Stimulated activated CD4-positive, alpha-beta T cell treated with anti-CD3 and anti-CD28 coated beads, Interleukin-4, amount 100 ng/mL, for 4 hours (primary cell): ENCODE measurements around the gene GNB2.
"Not testable (repeated sequence)": the region's sequence is repeated elsewhere in the genome, so short reads cannot be mapped to it uniquely, and the experiment has no call there.

ENCODE experiments used
- DNase-seq, 2 experiments: peaks; one replicate each; pipeline ENCODE4 v3.0.0-alpha.2; 2020

Gene GNB2

GRCh38 chr7:100705320-100705752 lies 31.8 kb downstream of the GNB2 start:
- DNase-seq, result peak; percentile 67 to 78

- peak; percentile 98 to 99 for DNase-seq
These were observed 32.5 kb downstream of the GNB2 start, which contains the start of gene POP7 for GRCh38 chr7:100705753-100706671. Gene POP7, plus strand, starts transcription at chr7:100706121. Its CDS starts 710 bp downstream, at chr7:100706831.

GRCh38 chr7:100706672-100707311 lies 33.3 kb downstream of the GNB2 start:
- DNase-seq, result no peak

- no peak for DNase-seq
These were observed 34.9 kb downstream of the GNB2 start for GRCh38 chr7:100708395-100708794.

GRCh38 chr7:100710452-100710851 lies 36.9 kb downstream of the GNB2 start:
- no peak for DNase-seq

- DNase-seq, result no peak
These were observed 37.8 kb downstream of the GNB2 start for GRCh38 chr7:100711369-100711768.

- DNase-seq, result no peak
These were observed 41.2 kb downstream of the GNB2 start for GRCh38 chr7:100714725-100715124.

- not testable (repeated sequence) for DNase-seq
These were observed 43.5 kb downstream of the GNB2 start for GRCh38 chr7:100717073-100717472.

GRCh38 chr7:100719523-100720278 lies 46.2 kb downstream of the GNB2 start:
- no peak for DNase-seq

- DNase-seq, result no peak
These were observed 46.7 kb downstream of the GNB2 start, which contains the start of gene EPO for GRCh38 chr7:100720279-100720670. Gene EPO, plus strand, starts transcription at chr7:100720468. Its CDS starts 513 bp downstream, at chr7:100720981.

GRCh38 chr7:100720671-100721504 lies 47.3 kb downstream of the GNB2 start:
- no peak for DNase-seq

GRCh38 chr7:100721505-100721812 lies 47.9 kb downstream of the GNB2 start:
- no peak for DNase-seq

GRCh38 chr7:100722480-100723212 lies 49.1 kb downstream of the GNB2 start:
- DNase-seq, result no peak

GRCh38 chr7:100723732-100724275 lies 50.3 kb downstream of the GNB2 start:
- no peak for DNase-seq

GRCh38 chr7:100724364-100724763 lies 50.8 kb downstream of the GNB2 start:
- not testable (repeated sequence) for DNase-seq

- no peak for DNase-seq
These were observed 53.6 kb downstream of the GNB2 start for GRCh38 chr7:100726996-100727761.

GRCh38 chr7:100728196-100728595 lies 54.7 kb downstream of the GNB2 start:
- DNase-seq, result no peak
